Gastrocnemius medialis (tissue), 4 donors: Measurements from ENCODE around the gene WDR73.

Source experiments
- CTCF ChIP-seq, 5 experiments: fragments of 450-650 bp in 3 of 5; fragments of 200-600 bp in 2 of 5; sonication (generic) in 2 of 5; IDR thresholded peaks in 4 of 5; conservative IDR thresholded peaks in 1 of 5; 1 replicate in 4 of 5; 2 replicates in 1 of 5; pipeline ENCODE4 v1.5.1; 2016 to 2019; ENCODE audit warnings: antibody characterized with exemption in 5 of 5, mild to moderate bottlenecking in 3 of 5, moderate library complexity in 3 of 5
- POLR2A ChIP-seq, 2 donors: fragments of 450-650 bp; IDR thresholded peaks; one replicate each; pipeline ENCODE4 v1.6.1; 2017; ENCODE audit warnings: antibody characterized with exemption in 2 of 2, mild to moderate bottlenecking in 2 of 2, moderate library complexity in 2 of 2

GRCh38 chr15:84629033-84629432 is 25.1 kb downstream of the WDR73 start:
- TF ChIP-seq POLR2A (IDR thresholded peaks at IDR 0.05) (no peak), CTCF (IDR thresholded peaks at IDR 0.05 in 4 of 5, conservative IDR thresholded peaks at IDR 0.05 in 1 of 5) (no peak)
